OCI-LY1 (cell line): ENCODE data around the gene DTX3L.

ENCODE experiments used
- H2AFZ ChIP-seq: fragments of 200-600 bp; sonication (generic), shearing (Covaris generic); 2 replicates; pipeline ENCODE4 v1.6.0; 2014; ENCODE audit warnings: antibody characterized with exemption, mild to moderate bottlenecking, low read length
- H3F3A ChIP-seq: fragments of 200-600 bp; sonication (generic), shearing (Covaris generic); 2 replicates; pipeline ENCODE4 v1.6.0; 2014; ENCODE audit warnings: mild to moderate bottlenecking, antibody characterized with exemption, low read length, moderate library complexity; ENCODE audit not compliant: insufficient read depth
- H3K27ac ChIP-seq: fragments of 200-600 bp; sonication (generic); 2 replicates; pipeline ENCODE4 v1.5.1; 2014; ENCODE audit warnings: low read length, mixed run types, mild to moderate bottlenecking, low read depth; ENCODE audit not compliant: poor library complexity, severe bottlenecking
- H3K27me3 ChIP-seq: fragments of 200-600 bp; sonication (generic); 2 replicates; pipeline ENCODE4 v1.6.0; 2014; ENCODE audit warnings: antibody characterized with exemption, mild to moderate bottlenecking, low read length, moderate library complexity; ENCODE audit not compliant: insufficient read depth
- H3K36me3 ChIP-seq: fragments of 200-600 bp; sonication (generic); 2 replicates; pipeline ENCODE4 v1.6.1; 2014; ENCODE audit warnings: mild to moderate bottlenecking, antibody characterized with exemption, low read length, moderate library complexity, mixed read lengths; ENCODE audit not compliant: insufficient read depth
- H3K4me1 ChIP-seq: fragments of 200-600 bp; sonication (generic); 2 replicates; pipeline ENCODE4 v1.5.1; 2014; ENCODE audit warnings: mild to moderate bottlenecking, low read length, moderate library complexity; ENCODE audit not compliant: insufficient read depth, severe bottlenecking
- H3K4me2 ChIP-seq: fragments of 200-600 bp; sonication (generic), shearing (Covaris generic); 2 replicates; pipeline ENCODE4 v1.6.1; 2014; ENCODE audit warnings: low read length
- H3K4me3 ChIP-seq: fragments of 200-600 bp; sonication (generic); 2 replicates; pipeline ENCODE4 v1.5.1; 2014; ENCODE audit warnings: low read length, low read depth, mild to moderate bottlenecking, mixed read lengths; ENCODE audit not compliant: poor library complexity, severe bottlenecking
- H3K79me2 ChIP-seq: fragments of 200-600 bp; shearing (Covaris generic); 2 replicates; pipeline ENCODE4 v1.6.1; 2016; ENCODE audit warnings: mixed run types, low read length, mixed read lengths; ENCODE audit not compliant: insufficient read depth
- H3K9ac ChIP-seq: fragments of 200-600 bp; sonication (generic), shearing (Covaris generic); 2 replicates; pipeline ENCODE4 v1.6.1; 2014; ENCODE audit warnings: mild to moderate bottlenecking, low read length, mixed read lengths
- H3K9me2 ChIP-seq: fragments of 200-600 bp; sonication (generic), shearing (Covaris generic); 2 replicates; pipeline ENCODE4 v1.6.1; 2014; ENCODE audit warnings: low read depth, mild to moderate bottlenecking, low read length, mixed read lengths
- H3K9me3 ChIP-seq: fragments of 200-600 bp; shearing (Covaris generic); 2 replicates; pipeline ENCODE4 v1.6.1; 2014; ENCODE audit warnings: low read length, mixed read lengths
- H4K20me1 ChIP-seq: fragments of 200-600 bp; sonication (generic), shearing (Covaris generic); 2 replicates; pipeline ENCODE4 v1.6.0; 2016; ENCODE audit warnings: mild to moderate bottlenecking, low read length; ENCODE audit not compliant: insufficient read depth
- EZH2 ChIP-seq: fragments of 200-600 bp; sonication (generic), shearing (Covaris generic); IDR thresholded peaks from 2 replicates; pipeline ENCODE4 v1.8.0; 2017; ENCODE audit warnings: borderline replicate concordance, mixed run types, mild to moderate bottlenecking, antibody characterized with exemption, low read length, moderate library complexity, mixed read lengths
- TF ChIP-seq, protein P1 (sequence below): fragments of 200-600 bp; sonication (generic), shearing (Covaris generic); IDR thresholded peaks from 2 replicates; pipeline ENCODE4 v1.5.1; 2017; ENCODE audit warnings: mild to moderate bottlenecking, antibody characterized with exemption, low read length, moderate library complexity, mixed read lengths

DTX3L gene

GRCh38 chr3:122606330-122606729 is 42.2 kb downstream of the DTX3L start:
- no peaks in the 10 kb centered on the region for H4K20me1 ChIP-seq
- H3K4me3 ChIP-seq = no peak overlapping the region
- no peaks in the 10 kb centered on the region for H3F3A ChIP-seq
- H3K9ac ChIP-seq = no peak overlapping the region
- H2AFZ ChIP-seq = no peak overlapping the region
- H3K4me1 ChIP-seq = peaks cover 6% of the 10 kb centered on the region
- TF ChIP-seq, protein P1, sequence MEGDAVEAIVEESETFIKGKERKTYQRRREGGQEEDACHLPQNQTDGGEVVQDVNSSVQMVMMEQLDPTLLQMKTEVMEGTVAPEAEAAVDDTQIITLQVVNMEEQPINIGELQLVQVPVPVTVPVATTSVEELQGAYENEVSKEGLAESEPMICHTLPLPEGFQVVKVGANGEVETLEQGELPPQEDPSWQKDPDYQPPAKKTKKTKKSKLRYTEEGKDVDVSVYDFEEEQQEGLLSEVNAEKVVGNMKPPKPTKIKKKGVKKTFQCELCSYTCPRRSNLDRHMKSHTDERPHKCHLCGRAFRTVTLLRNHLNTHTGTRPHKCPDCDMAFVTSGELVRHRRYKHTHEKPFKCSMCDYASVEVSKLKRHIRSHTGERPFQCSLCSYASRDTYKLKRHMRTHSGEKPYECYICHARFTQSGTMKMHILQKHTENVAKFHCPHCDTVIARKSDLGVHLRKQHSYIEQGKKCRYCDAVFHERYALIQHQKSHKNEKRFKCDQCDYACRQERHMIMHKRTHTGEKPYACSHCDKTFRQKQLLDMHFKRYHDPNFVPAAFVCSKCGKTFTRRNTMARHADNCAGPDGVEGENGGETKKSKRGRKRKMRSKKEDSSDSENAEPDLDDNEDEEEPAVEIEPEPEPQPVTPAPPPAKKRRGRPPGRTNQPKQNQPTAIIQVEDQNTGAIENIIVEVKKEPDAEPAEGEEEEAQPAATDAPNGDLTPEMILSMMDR = no peak
- no peak for TF ChIP-seq EZH2
- H3K27ac ChIP-seq = no peak overlapping the region
- no peaks in the 10 kb centered on the region for H3K79me2 ChIP-seq
- H3K9me3 ChIP-seq = no peaks in the 10 kb centered on the region
- H3K4me2 ChIP-seq = no peak overlapping the region
- H3K27me3 ChIP-seq = no peaks in the 10 kb centered on the region
- H3K36me3 ChIP-seq = no peaks in the 10 kb centered on the region
- no peaks in the 10 kb centered on the region for H3K9me2 ChIP-seq

- no peaks in the 10 kb centered on the region for H3K79me2 ChIP-seq
- H3K4me3 ChIP-seq = no peak overlapping the region
- H3K27me3 ChIP-seq = no peaks in the 10 kb centered on the region
- no peaks in the 10 kb centered on the region for H3K36me3 ChIP-seq
- peaks cover 10% of the 10 kb centered on the region for H3K4me1 ChIP-seq
- H3K9ac ChIP-seq = no peak overlapping the region
- H4K20me1 ChIP-seq = no peaks in the 10 kb centered on the region
- H3K9me2 ChIP-seq = no peaks in the 10 kb centered on the region
- no peak for TF ChIP-seq EZH2
- TF ChIP-seq, protein P1 = no peak
- no peaks in the 10 kb centered on the region for H3F3A ChIP-seq
- no peaks in the 10 kb centered on the region for H3K9me3 ChIP-seq
- no peak overlapping the region for H2AFZ ChIP-seq
- no peak overlapping the region for H3K27ac ChIP-seq
- H3K4me2 ChIP-seq = no peak overlapping the region
Measured at GRCh38 chr3:122608916-122609315, 44.8 kb downstream of the DTX3L start.

DNA sequence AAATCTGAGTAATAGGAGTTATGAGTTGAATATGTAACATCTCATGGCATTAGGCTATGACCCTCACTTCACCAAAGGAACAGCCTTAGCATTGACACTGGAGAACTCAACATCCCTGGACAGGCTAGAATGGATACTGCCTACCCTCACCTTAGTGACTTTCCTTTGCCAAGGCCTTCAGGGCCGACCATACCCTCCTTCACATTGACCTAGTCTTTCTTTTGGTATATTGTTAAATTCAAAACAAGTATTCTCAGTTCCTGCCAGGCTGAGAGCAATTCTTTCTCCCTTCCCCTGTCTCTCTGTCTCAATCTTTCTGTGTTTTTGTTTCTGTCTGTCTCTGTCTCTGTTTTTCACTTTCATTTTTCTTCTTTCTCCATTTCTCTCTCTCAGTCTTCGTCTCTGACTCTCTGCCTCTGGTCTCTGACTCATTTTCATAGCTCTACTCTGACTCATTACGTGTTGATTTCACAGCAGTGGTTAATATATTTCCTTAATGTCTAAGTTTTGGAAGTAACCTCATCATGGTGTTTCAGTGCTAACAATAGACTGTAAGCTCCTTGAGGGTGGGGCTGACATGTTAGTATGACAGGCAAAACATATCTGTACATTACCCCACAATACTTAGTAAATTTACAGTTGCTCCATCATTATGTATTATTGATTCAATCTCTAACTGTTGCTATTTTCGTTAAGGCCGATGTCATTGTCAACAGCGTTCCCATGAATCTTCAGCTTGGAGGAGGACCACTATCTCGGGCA is 45.8 kb downstream of the DTX3L start:
- Histone ChIP-seq H3K27ac (peak overlapping the region; percentile 24), H3K4me2 (no peak overlapping the region)

More for the DNA sequence above, 45.8 kb downstream of the DTX3L start:
- Histone ChIP-seq H3K4me1 (peaks cover 11% of the 10 kb centered on the region), H4K20me1 (no peaks in the 10 kb centered on the region), H3K27me3 (no peaks in the 10 kb centered on the region), H3K4me3 (no peak overlapping the region), H3F3A (no peaks in the 10 kb centered on the region), H3K9ac (no peak overlapping the region), H3K36me3 (no peaks in the 10 kb centered on the region), H2AFZ (no peak overlapping the region), H3K79me2 (no peaks in the 10 kb centered on the region), H3K9me2 (no peaks in the 10 kb centered on the region), H3K9me3 (no peaks in the 10 kb centered on the region)
- TF ChIP-seq, protein P1 = no peak
- TF ChIP-seq EZH2 = no peak
